Heart left ventricle (tissue), 13 donors: ENCODE measurements around the gene ZCCHC4.

Source experiments
- CTCF ChIP-seq, 12 donors: fragments of 200-600 bp; sonication (generic) in 4 of 12; IDR thresholded peaks; one replicate each; pipeline versions ENCODE4 v1.5.0 to v1.8.0; 2018 to 2022; ENCODE audit warnings: antibody characterized with exemption in 12 of 12, mild to moderate bottlenecking in 5 of 12
- POLR2A ChIP-seq, 2 donors: fragments of 450-650 bp; IDR thresholded peaks; one replicate each; pipeline ENCODE4 v1.6.1; 2017; ENCODE audit warnings: antibody characterized with exemption in 2 of 2, mild to moderate bottlenecking in 2 of 2, moderate library complexity in 2 of 2
- donor health status: ischemic (EF 13 %, LVEDD 7.1; RV severe dilation, severe dysfunction).
- donor health status: DM: no; HTN: yes; CAD: no.
- donor health status: DM: no; HTN: no; CAD: no.
- donor health status: ischemic (EF 25% LVEDD 6.9; RV normal size, moderate dysfunction).
- donor health status: ischemic (EF 25% LVEDD 5.7; RV mildly dilated, moderate dysfunction).
- donor health status: ischemic (EF 35%, LVEDD 5.7; RV mildly dilated, moderate dysfunction).
- donor health status: nonischemic (EF 11% LVEDD 7.7; RV severe dilation, severe dysfunction).
- donor health status: DM: yes; HTN: yes; CAD: no.
- donor health status: PGD.
- donor health status: ischemic (EF 29% LVEDD 5.4; RV normal size, mild dysfunction).
- donor health status: nonischemic (EF 23%, LVEDD 6.1; RV moderate dilation, normal function).

- TF ChIP-seq CTCF (IDR thresholded peaks at IDR 0.05) (no peak), POLR2A (IDR thresholded peaks at IDR 0.05) (no peak)
Measured at GRCh38 chr4:25320336-25320735, 7.8 kb downstream of the ZCCHC4 start.
